ENCODE results near the gene SCARF2.

The SCARF2 gene

DNA sequence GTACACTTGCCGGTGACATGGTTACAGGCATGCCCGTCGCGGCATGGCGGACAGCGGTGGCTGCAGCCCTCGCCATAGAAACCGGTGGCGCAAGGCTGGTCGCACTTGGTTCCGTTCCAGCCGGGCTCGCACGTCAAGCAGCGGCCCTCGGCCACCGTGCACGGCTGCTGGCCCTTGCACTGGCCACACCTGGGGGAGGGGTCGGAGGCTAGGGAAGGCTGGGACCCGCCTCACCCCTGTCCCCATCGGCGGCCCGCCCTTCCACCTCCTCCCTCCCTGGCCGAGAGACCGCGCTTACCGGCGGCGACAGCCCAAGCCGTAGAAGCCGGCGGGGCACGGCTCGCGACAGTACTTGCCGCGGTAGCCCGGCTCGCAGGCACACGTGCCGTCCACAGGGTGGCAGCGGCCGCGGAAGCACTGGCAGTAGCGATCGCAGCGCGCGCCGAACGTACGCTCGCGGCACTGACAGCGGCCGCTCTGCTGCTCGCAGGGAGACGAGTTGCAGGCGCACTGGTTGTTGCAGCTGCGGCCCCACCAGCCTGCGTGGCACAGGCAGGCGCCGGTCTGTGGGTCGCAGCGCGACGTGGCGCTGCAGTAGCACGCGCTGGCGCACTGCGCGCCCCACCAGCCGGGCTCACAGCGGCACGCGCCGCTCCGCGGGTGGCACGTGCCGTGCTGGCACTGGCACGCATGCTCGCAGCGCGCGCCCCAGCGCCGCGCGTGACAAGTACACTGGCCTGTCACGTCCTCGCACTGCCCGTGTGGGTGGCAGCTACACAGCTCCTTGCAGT, 6.7 kb downstream of the SCARF2 start:
- Histone ChIP-seq H3K4me1 (ENCODE audit: control insufficient read depth, insufficient read depth, low read length) (peaks cover 36% of the 10 kb centered on the region), H3K27me3 (ENCODE audit: control insufficient read depth, insufficient read depth, low read length) (peaks cover 97% of the 10 kb centered on the region), H3K36me3 (ENCODE audit: control insufficient read depth, insufficient read depth, low read length) (peaks cover 7% of the 10 kb centered on the region; the same call in 1 of the 2 replicates), H3K9ac (ENCODE audit: low read length) (peak overlapping the region; percentile 8), H3K9me3 (ENCODE audit: control insufficient read depth, insufficient read depth, low read depth, low read length) (no peaks in the 10 kb centered on the region), H3K27ac (ENCODE audit: low read depth, low read length) (no peak overlapping the region), H3K4me3 (ENCODE audit: low read depth, low read length) (peak overlapping the region; percentile 58)

DNA sequence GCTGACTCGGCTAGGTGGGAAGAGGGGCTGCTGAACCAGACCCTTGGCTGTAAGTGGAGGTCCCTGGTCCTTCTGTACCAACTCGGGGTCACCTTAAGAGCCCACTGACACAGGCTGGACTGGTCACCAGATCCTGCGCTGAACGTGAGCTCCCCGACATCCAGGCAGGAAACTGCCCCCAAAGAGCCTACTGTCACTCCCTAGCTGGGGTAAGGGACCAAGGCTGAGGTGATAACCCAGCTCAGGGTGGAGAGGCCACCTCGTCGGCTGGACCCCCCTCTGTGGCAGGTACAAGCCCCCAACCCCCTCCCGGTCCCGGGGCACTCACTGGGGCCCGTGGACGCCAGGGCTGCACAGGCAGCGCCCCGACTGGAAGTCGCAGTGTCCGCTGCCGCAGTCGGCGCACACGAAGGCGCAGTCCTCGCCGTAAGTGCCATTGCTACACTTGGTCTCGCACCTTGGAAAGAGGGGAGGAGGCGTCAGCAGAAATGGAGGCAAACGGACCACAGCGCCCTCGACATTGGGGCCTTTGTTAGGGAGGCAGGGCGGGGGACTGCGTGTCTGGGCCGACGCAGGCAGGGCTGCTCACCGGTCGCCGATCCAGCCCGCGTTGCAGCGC, 7.4 kb downstream of the SCARF2 start:
- Histone ChIP-seq H3K36me3 (ENCODE audit: control insufficient read depth, insufficient read depth, low read length) (peaks cover 7% of the 10 kb centered on the region; the same call in 1 of the 2 replicates), H3K4me3 (ENCODE audit: low read depth, low read length) (peak overlapping the region; percentile 58), H3K9me3 (ENCODE audit: control insufficient read depth, insufficient read depth, low read depth, low read length) (no peaks in the 10 kb centered on the region), H3K27ac (ENCODE audit: low read depth, low read length) (no peak overlapping the region), H3K9ac (ENCODE audit: low read length) (peak overlapping the region; percentile 8), H3K27me3 (ENCODE audit: control insufficient read depth, insufficient read depth, low read length) (peaks cover 95% of the 10 kb centered on the region), H3K4me1 (ENCODE audit: control insufficient read depth, insufficient read depth, low read length) (peaks cover 30% of the 10 kb centered on the region)

DNA sequence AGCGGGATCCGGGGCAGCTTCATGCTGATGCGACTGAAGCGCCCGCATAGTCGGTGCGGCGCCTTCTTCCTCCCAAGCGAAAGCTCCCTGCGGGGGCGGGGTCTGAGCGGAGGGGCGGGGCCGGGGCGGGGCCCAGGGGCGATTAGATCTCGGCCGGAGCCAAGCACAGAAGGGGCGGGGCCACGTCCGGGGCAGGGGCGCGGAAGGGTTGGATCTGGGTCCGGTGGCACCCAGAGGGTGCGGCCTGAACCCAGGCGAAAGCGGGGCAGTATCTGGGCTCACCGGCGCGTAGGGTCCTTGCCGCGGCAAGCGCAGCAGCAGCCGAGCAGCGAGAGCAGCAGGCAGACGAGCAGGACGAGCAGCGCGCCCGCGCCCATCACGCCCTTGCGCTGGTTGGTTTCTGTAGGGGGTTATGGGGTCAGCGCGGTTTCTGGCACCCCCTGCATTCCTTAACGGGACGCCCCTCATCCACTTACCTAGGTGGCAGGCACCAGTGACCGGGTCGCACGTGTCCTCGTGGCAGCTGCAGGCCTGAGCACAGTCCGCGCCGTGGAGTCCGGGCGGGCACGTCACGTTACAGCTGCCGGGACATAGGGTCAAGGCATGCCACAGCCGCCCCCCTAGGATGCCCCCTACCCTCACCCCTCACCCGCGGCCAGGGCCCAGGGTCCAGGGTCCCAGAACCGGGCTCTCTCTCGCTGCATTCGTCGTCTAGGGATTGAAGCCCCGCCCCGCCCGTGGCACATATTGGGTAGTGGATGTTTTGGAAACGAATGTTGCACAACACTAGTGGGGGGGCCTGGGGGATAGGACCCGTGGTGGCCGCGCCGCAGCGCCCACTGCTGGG, 8.1 kb downstream of the SCARF2 start:
- Histone ChIP-seq H3K4me1 (ENCODE audit: control insufficient read depth, insufficient read depth, low read length) (peaks cover 35% of the 10 kb centered on the region), H3K27ac (ENCODE audit: low read depth, low read length) (no peak overlapping the region), H3K9ac (ENCODE audit: low read length) (no peak overlapping the region), H3K27me3 (ENCODE audit: control insufficient read depth, insufficient read depth, low read length) (peaks cover 94% of the 10 kb centered on the region), H3K36me3 (ENCODE audit: control insufficient read depth, insufficient read depth, low read length) (peaks cover 7% of the 10 kb centered on the region; the same call in 1 of the 2 replicates), H3K4me3 (ENCODE audit: low read depth, low read length) (peak overlapping the region; percentile 58), H3K9me3 (ENCODE audit: control insufficient read depth, insufficient read depth, low read depth, low read length) (no peaks in the 10 kb centered on the region)

DNA sequence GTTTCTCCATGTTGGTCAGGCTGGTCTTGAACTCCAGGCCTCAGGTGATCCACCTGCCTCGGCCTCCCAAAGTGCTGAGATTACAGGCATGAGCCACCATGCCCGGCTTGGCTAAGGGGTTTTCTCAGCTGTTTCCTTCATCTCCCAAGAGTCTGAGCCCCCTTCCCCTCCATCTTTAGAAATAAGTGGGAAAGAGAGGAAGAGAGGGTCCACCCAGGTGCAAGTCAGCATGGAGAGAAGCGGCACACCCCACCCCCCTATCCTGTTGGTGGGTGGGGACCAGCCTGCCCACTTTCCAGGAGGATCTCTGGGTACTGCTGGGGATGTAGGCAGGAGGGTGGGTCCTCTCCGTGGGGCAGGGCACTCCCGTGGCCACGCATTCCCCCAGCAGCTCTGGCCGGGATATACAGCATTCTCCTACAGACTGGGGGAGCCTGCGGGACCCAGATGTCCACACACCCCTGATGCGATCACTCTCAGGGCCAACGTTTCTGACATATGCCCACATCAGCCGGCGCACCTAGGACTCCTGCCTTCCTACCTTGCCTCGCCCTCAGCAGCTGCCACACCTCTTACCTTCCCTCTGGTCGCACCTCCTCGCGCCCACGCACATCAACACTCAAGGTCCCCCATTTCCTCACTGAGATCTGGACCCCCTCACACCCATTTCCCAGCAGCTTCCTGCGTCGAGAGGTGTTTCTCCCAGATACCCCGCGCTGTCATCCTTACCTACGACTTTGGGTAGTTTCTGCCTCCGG, 8.9 kb downstream of the SCARF2 start:
- Histone ChIP-seq H3K27me3 (ENCODE audit: control insufficient read depth, insufficient read depth, low read length) (peaks cover 86% of the 10 kb centered on the region), H3K4me3 (ENCODE audit: low read depth, low read length) (peak overlapping the region; percentile 41), H3K9me3 (ENCODE audit: control insufficient read depth, insufficient read depth, low read depth, low read length) (no peaks in the 10 kb centered on the region), H3K27ac (ENCODE audit: low read depth, low read length) (no peak overlapping the region), H3K9ac (ENCODE audit: low read length) (no peak overlapping the region), H3K4me1 (ENCODE audit: control insufficient read depth, insufficient read depth, low read length) (peaks cover 43% of the 10 kb centered on the region), H3K36me3 (ENCODE audit: control insufficient read depth, insufficient read depth, low read length) (peaks cover 7% of the 10 kb centered on the region; the same call in 1 of the 2 replicates)

DNA sequence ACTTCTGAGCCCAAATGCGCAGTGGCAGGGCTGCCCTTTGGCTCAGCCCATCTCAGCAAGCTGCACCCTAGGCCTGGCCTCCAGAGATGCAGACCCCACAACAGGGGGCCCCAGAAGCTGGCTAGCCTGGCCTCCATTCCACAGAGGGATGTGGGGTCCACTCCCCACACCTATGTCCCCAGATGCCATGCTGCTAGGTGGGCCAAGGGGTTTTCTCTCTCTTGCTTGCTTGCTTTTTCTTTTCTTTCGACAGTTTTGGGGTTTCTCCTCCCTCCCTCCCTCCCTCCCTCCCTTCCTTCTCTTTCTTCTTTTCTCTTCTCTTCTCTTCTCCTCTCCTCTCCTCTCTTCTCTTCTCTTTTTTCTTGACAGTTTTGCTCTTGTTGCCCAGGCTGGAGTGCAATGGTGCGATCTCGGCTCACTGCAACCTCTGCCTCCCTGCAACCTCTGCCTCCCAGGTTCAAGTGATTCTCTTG, 9.6 kb downstream of the SCARF2 start:
- Histone ChIP-seq H3K9ac (ENCODE audit: low read length) (no peak overlapping the region), H3K36me3 (ENCODE audit: control insufficient read depth, insufficient read depth, low read length) (peaks cover 7% of the 10 kb centered on the region; the same call in 1 of the 2 replicates), H3K9me3 (ENCODE audit: control insufficient read depth, insufficient read depth, low read depth, low read length) (no peaks in the 10 kb centered on the region), H3K27me3 (ENCODE audit: control insufficient read depth, insufficient read depth, low read length) (peaks cover 80% of the 10 kb centered on the region), H3K4me1 (ENCODE audit: control insufficient read depth, insufficient read depth, low read length) (peaks cover 48% of the 10 kb centered on the region), H3K27ac (ENCODE audit: low read depth, low read length) (no peak overlapping the region), H3K4me3 (ENCODE audit: low read depth, low read length) (no peak overlapping the region)

DNA sequence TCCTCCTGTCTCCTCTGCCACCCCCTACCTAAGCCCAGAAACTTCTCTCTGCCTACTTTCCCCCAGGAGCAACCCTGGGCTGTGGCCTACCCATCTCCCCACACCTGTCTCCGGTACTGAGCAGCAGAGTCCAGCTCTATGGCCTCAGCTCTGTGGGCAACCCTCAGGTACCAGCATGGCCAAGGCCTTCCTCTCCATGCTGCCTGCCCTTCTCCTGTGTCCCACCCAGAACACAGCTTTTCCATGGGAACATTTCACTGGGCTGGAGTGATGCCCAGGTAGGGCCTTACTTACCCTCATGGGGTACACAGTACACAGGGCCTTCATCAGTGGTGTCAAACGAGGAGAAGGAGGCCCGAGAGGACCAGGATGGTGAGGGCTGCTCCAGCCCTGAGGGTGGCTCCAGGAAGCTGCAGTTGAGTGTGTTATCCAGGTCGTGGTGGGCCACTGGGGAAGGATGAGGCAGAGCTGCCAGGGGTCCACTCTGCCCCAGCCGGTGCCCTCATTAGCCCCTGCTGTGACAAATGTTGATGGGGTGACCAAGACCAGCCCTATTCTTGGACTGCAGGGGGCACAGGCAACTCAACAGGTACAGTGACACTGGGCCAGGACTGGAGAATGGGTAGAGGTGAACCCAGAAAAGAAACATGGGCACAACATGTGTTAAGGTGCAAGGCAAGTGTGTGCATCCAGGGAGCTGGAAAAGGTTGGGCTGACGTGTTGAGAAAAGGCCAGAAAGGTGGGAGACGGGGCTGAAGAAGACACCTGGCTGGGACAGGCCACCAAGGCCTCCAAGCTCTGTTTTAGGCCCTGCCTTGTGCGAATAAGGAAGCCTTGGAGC, 10.3 kb downstream of the SCARF2 start:
- H3K9ac ChIP-seq (ENCODE audit: low read length), result no peak overlapping the region
- no peak overlapping the region for H3K27ac ChIP-seq (ENCODE audit: low read depth, low read length)
- H3K36me3 ChIP-seq (ENCODE audit: control insufficient read depth, insufficient read depth, low read length), result peaks cover 7% of the 10 kb centered on the region; the same call in 1 of the 2 replicates
- H3K4me1 ChIP-seq (ENCODE audit: control insufficient read depth, insufficient read depth, low read length), result peaks cover 48% of the 10 kb centered on the region
- no peaks in the 10 kb centered on the region for H3K9me3 ChIP-seq (ENCODE audit: control insufficient read depth, insufficient read depth, low read depth, low read length)
- no peak overlapping the region for H3K4me3 ChIP-seq (ENCODE audit: low read depth, low read length)
- H3K27me3 ChIP-seq (ENCODE audit: control insufficient read depth, insufficient read depth, low read length), result peaks cover 73% of the 10 kb centered on the region

DNA sequence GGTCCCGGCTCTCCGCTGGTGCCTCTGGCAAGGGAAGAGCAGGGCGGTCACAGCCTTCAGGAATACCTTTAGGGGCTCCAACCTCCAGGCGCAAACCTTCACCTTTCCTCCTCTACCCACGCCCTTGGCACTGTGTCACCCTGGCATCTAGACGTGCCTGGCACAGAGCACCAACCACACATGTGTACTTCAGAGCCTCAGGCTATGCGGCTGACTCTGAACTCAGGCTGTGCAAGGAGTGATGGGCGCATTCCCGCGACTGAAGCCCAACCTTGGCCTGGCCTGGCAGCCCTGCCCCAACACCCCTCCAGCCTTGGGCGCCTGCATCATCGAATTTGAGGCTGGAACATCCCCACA, 11.4 kb downstream of the SCARF2 start:
- Histone ChIP-seq H3K4me1 (ENCODE audit: control insufficient read depth, insufficient read depth, low read length) (peaks cover 43% of the 10 kb centered on the region), H3K27ac (ENCODE audit: low read depth, low read length) (no peak overlapping the region), H3K27me3 (ENCODE audit: control insufficient read depth, insufficient read depth, low read length) (peaks cover 62% of the 10 kb centered on the region), H3K9ac (ENCODE audit: low read length) (no peak overlapping the region), H3K9me3 (ENCODE audit: control insufficient read depth, insufficient read depth, low read depth, low read length) (no peaks in the 10 kb centered on the region), H3K36me3 (ENCODE audit: control insufficient read depth, insufficient read depth, low read length) (peaks cover 7% of the 10 kb centered on the region; the same call in 1 of the 2 replicates), H3K4me3 (ENCODE audit: low read depth, low read length) (0 out of 2 replicates have a peak overlapping the region, but pooled peaks have one; percentile 34)

DNA sequence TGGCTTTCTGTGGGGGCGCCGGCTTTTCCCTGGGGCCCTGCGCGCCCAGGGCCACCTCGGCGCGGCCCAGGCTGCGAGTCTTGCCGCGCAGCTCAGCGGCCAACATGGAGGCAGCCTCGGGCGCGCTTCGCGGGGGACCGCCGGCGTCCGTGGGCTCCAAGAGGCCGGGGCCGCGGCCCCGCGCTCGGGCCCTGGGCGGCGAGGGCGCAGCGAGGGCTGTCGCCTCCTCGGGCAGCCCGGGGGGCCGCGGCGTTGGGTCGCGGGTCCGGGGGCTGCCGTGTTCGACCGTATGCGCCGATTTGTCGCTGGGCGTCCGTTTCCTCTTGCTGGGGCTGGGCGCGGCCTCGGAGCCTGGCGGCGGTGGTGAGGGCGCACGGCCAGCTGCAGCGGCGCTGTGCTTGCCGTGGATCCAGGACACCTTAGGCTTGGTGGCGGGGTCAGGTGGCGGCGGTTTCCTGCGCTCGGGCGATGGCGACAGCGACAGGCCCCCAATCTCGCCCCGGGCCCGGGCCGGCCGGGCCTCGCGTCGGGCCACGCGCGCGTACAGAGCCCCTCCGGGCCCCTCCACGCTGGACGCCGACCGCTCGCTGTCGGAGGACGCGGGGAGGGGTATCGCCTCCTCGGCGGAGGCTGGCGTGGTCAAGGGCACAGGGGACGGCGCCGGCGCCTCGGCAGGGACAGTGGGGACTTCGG, 11.9 kb downstream of the SCARF2 start:
- Histone ChIP-seq H3K4me1 (ENCODE audit: control insufficient read depth, insufficient read depth, low read length) (peaks cover 37% of the 10 kb centered on the region), H3K4me3 (ENCODE audit: low read depth, low read length) (peak overlapping the region; percentile 34; the same call in 1 of the 2 replicates), H3K9me3 (ENCODE audit: control insufficient read depth, insufficient read depth, low read depth, low read length) (no peaks in the 10 kb centered on the region), H3K27me3 (ENCODE audit: control insufficient read depth, insufficient read depth, low read length) (peaks cover 57% of the 10 kb centered on the region), H3K36me3 (ENCODE audit: control insufficient read depth, insufficient read depth, low read length) (peaks cover 7% of the 10 kb centered on the region; the same call in 1 of the 2 replicates), H3K27ac (ENCODE audit: low read depth, low read length) (no peak overlapping the region), H3K9ac (ENCODE audit: low read length) (no peak overlapping the region)

DNA sequence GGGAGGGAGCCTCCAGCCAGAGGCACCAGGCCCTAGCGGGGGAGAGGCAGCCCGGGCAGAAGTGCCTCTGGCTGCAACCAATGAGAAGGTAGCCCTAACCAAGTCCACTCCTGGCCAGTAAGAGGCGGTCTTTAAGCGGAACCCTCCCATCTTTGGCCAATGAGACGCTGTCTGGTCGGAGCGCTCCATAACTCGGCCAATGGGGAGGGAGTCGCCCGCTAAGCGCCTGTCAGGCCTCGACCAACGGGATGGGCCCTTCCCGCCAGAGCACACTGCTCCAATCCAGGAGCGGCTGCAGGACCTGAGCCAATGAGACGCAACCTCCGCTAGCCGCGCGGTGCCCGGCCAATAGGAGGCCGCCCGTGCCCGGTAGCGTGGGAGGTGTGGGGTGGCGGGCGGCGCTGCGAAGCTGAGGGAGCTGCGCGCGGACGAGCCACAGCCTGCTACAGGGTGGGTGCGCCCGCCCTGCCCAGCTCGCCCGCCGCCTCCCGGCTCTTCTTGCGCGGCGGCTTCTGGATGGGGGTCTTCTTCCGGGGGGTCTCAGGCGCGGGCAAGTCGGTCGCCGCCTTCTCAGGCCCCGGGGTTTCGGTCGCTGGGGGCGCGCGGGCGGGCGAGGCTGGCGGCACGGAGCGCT, 12.6 kb downstream of the SCARF2 start:
- Histone ChIP-seq H3K4me1 (ENCODE audit: control insufficient read depth, insufficient read depth, low read length) (peaks cover 31% of the 10 kb centered on the region), H3K36me3 (ENCODE audit: control insufficient read depth, insufficient read depth, low read length) (peaks cover 7% of the 10 kb centered on the region; the same call in 1 of the 2 replicates), H3K9ac (ENCODE audit: low read length) (no peak overlapping the region), H3K4me3 (ENCODE audit: low read depth, low read length) (peak overlapping the region; percentile 34; the same call in 1 of the 2 replicates), H3K9me3 (ENCODE audit: control insufficient read depth, insufficient read depth, low read depth, low read length) (no peaks in the 10 kb centered on the region), H3K27ac (ENCODE audit: low read depth, low read length) (no peak overlapping the region), H3K27me3 (ENCODE audit: control insufficient read depth, insufficient read depth, low read length) (peaks cover 50% of the 10 kb centered on the region)
